Activated CD8-positive, alpha-beta T cell treated with anti-CD3 and anti-CD28 coated beads for 36 hours (primary cell): Measurements from ENCODE around the gene APOL6. TPM values are rescaled to one million over a fixed set of nuclear protein-coding genes. Genes with fewer than 3 reads are reported as not detected.

Source experiments
- ATAC-seq: fragments of 200-7000 bp; cut with Tn5 transposase; one replicate; pipeline ENCODE4 v1.10.0; 2021; ENCODE audit warnings: mild to moderate bottlenecking, moderate library complexity
- CTCF ChIA-PET: fragments of 350-600 bp; sonication (Branson Sonifier 250); formaldehyde crosslinking; loops from one replicate; lab custom pipeline; 2021; ENCODE audit warnings: antibody characterized with exemption; lab: Charles Lee
- POLR2A ChIA-PET: fragments of 350-600 bp; sonication (Branson Sonifier 250); formaldehyde crosslinking; loops from one replicate; lab custom pipeline; 2021; ENCODE audit warnings: antibody characterized with exemption; lab: Charles Lee
- DNase-seq: peaks from one replicate; pipeline ENCODE4 v3.0.0-alpha.2; 2020
- H3K27ac Mint-ChIP-seq: one replicate; pipeline ENCODE4 v1.8.0; 2021; ENCODE audit warnings: mild to moderate bottlenecking, mixed read lengths
- H3K27me3 Mint-ChIP-seq: one replicate; pipeline ENCODE4 v1.8.0; 2021; ENCODE audit warnings: mixed read lengths
- H3K36me3 Mint-ChIP-seq: one replicate; pipeline ENCODE4 v1.8.0; 2021; ENCODE audit warnings: low read depth, mixed read lengths
- H3K4me1 Mint-ChIP-seq: one replicate; pipeline ENCODE4 v1.8.0; 2021; ENCODE audit warnings: low read depth, mixed read lengths
- H3K4me3 Mint-ChIP-seq: one replicate; pipeline ENCODE4 v1.8.0; 2021; ENCODE audit warnings: mild to moderate bottlenecking, moderate library complexity, mixed read lengths
- H3K9me3 Mint-ChIP-seq: one replicate; pipeline ENCODE4 v1.8.0; 2021; ENCODE audit warnings: mixed read lengths
- CTCF ChIP-seq: fragments of 200-600 bp; IDR thresholded peaks from one replicate; pipeline ENCODE4 v1.8.0; 2022; ENCODE audit warnings: antibody characterized with exemption, mild to moderate bottlenecking
- intact Hi-C: fragments of 100-400 bp; cut with micrococcal nuclease; formaldehyde crosslinking; loops from one replicate; pipeline ENCODE4 v1.10.0; 2022
- total RNA-seq, 2 experiments: library from RNA; stranded (reverse); gene quantifications; one replicate each; pipeline ENCODE4 v1.2.3, GENCODE V29; 2021

Gene APOL6
- total RNA-seq, 2 experiments from 2014 or later, result 37.1 to 38.0 TPM

- TF ChIP-seq CTCF, result no peak
- no peak overlapping the region for H3K27ac Mint-ChIP-seq
Measured at GRCh38 chr22:35645646-35646045, 2.6 kb upstream of the APOL6 start.

GRCh38 chr22:35649026-35649553 is 844 bp downstream of the APOL6 start:
- Mint-ChIP-seq H3K9me3 (peaks cover 10% of the 10 kb centered on the region), H3K4me3 (peak overlapping the region; percentile 99), H3K27ac (peak overlapping the region; percentile 100), H3K36me3 (peaks cover 46% of the 10 kb centered on the region), H3K4me1 (peaks cover 43% of the 10 kb centered on the region), H3K27me3 (no peaks in the 10 kb centered on the region)
- ATAC-seq (peak; percentile 9), DNase-seq (no peak)
- TF ChIP-seq CTCF, result no peak
- POLR2A ChIA-PET, result interaction anchor here (0.6 to 5.4 kb wide), 21 partner anchors 9 to 684 kb away, joined by 3 to 95 read pairs (median 5); partner anchors contain the start of gene APOL3
- CTCF ChIA-PET, result interaction anchor here (1.4 to 2.2 kb wide), 3 partner anchors 10 to 14 kb away, joined by 5 to 13 read pairs (median 5); no protein-coding TSS in a partner anchor
- intact Hi-C loops, result loop anchor here (10.0 kb wide), 1 partner anchor 46 kb away; no protein-coding TSS in a partner anchor

More at GRCh38 chr22:35645646-35646045, 2.6 kb upstream of the APOL6 start:
- Mint-ChIP-seq H3K4me1 (peaks cover 19% of the 10 kb centered on the region), H3K36me3 (peaks cover 19% of the 10 kb centered on the region), H3K27me3 (no peaks in the 10 kb centered on the region), H3K9me3 (no peaks in the 10 kb centered on the region), H3K4me3 (no peak overlapping the region)
- ChIA-PET CTCF (interaction anchor here (0.6 to 1.3 kb wide), 3 partner anchors 11 to 420 kb away, joined by 3 to 4 read pairs (median 3); no protein-coding TSS in a partner anchor), POLR2A (interaction anchor here (0.6 to 1.6 kb wide), 2 partner anchors 10 to 14 kb away, joined by 3 read pairs; no protein-coding TSS in a partner anchor)
- DNase-seq, result no peak
- no peak for ATAC-seq
- intact Hi-C loops, result loop anchor here (10.0 kb wide), 1 partner anchor 49 kb away; no protein-coding TSS in a partner anchor

GRCh38 chr22:35649636-35650250 is 1.5 kb downstream of the APOL6 start:
- intact Hi-C loops, result loop anchor here (10.0 kb wide), 1 partner anchor 45 kb away; no protein-coding TSS in a partner anchor
- ATAC-seq, result no peak
- CTCF ChIA-PET, result interaction anchor here (1.4 to 2.2 kb wide), 2 partner anchors 9 to 13 kb away, joined by 5 to 13 read pairs; no protein-coding TSS in a partner anchor
- POLR2A ChIA-PET, result interaction anchor here (0.6 to 5.4 kb wide), 12 partner anchors 8 to 511 kb away, joined by 3 to 95 read pairs (median 9); partner anchors contain the start of gene APOL3
- H3K36me3 Mint-ChIP-seq, result peaks cover 51% of the 10 kb centered on the region
- no peak for DNase-seq
- peaks cover 10% of the 10 kb centered on the region for H3K9me3 Mint-ChIP-seq
- H3K27ac Mint-ChIP-seq, result peak overlapping the region; percentile 100
- H3K27me3 Mint-ChIP-seq, result no peaks in the 10 kb centered on the region
- H3K4me3 Mint-ChIP-seq, result peak overlapping the region; percentile 99
- TF ChIP-seq CTCF, result no peak
- peaks cover 48% of the 10 kb centered on the region for H3K4me1 Mint-ChIP-seq

- ATAC-seq, result no peak
- CTCF ChIA-PET, result interaction anchor here (1.0 kb wide), 1 partner anchor 20 kb away, joined by 3 read pairs; no protein-coding TSS in a partner anchor
- H3K4me1 Mint-ChIP-seq, result peaks cover 54% of the 10 kb centered on the region
- peaks cover 64% of the 10 kb centered on the region for H3K36me3 Mint-ChIP-seq
- H3K9me3 Mint-ChIP-seq, result peaks cover 17% of the 10 kb centered on the region
- no peak for TF ChIP-seq CTCF
- peak overlapping the region; percentile 99 for H3K4me3 Mint-ChIP-seq
- H3K27ac Mint-ChIP-seq, result peak overlapping the region; percentile 30
- intact Hi-C loops, result no loop called here
- POLR2A ChIA-PET, result interaction anchor here (0.7 to 5.4 kb wide), 3 partner anchors 12 to 27 kb away, joined by 4 to 95 read pairs (median 43); no protein-coding TSS in a partner anchor
- no peak for DNase-seq
- no peaks in the 10 kb centered on the region for H3K27me3 Mint-ChIP-seq
Measured at GRCh38 chr22:35651085-35651484, 2.8 kb downstream of the APOL6 start.
